H1 (cell line): ENCODE data around the gene SLC24A3. TPM values are rescaled to one million over a fixed set of nuclear protein-coding genes. Genes with fewer than 3 reads are reported as not detected.

ENCODE experiments used
- CTCF ChIA-PET: fragments of 300-600 bp; sonication (Branson Sonifier 250); formaldehyde crosslinking; loops from one replicate; lab custom pipeline; 2021; ENCODE audit not compliant: partially characterized antibody; lab: Charles Lee
- POLR2A ChIA-PET: fragments of 300-600 bp; sonication (Branson Sonifier 250); formaldehyde crosslinking; loops from one replicate; lab custom pipeline; 2021; ENCODE audit warnings: inconsistent platforms; ENCODE audit not compliant: partially characterized antibody; lab: Charles Lee
- DNase-seq, 2 experiments: peaks; one replicate each; pipeline versions ENCODE4 v3.0.0 to v3.0.0-alpha.2; 2010 to 2022; ENCODE audit warnings: low spot score in 2 of 2, low read depth in 1 of 2, mixed read lengths in 1 of 2
- FAIRE-seq: peaks from 2 replicates; lab custom pipeline; 2011; peaks lifted over from hg19 to GRCh38; lab: Jason Lieb, UNC
- H2AFZ ChIP-seq: 2 replicates; pipeline ENCODE4 v1.8.1; 2012; ENCODE audit warnings: low read length, inconsistent platforms
- H2AK5ac ChIP-seq: 2 replicates; pipeline ENCODE4 v1.6.1; 2013; ENCODE audit warnings: low read depth, low read length
- H2BK120ac ChIP-seq: replicated peaks from 2 replicates; pipeline ENCODE3; 2013; ENCODE audit warnings: low read depth, low read length, inconsistent platforms
- H2BK12ac ChIP-seq: 2 replicates; pipeline ENCODE4 v1.6.1; 2013; ENCODE audit warnings: low read depth, low read length
- H2BK15ac ChIP-seq: 2 replicates; pipeline ENCODE4 v1.6.1; 2013; ENCODE audit warnings: low read length
- H2BK20ac ChIP-seq: 2 replicates; pipeline ENCODE4 v1.6.1; 2013; ENCODE audit warnings: low read length
- H2BK5ac ChIP-seq: 2 replicates; pipeline ENCODE4 v1.6.1; 2013; ENCODE audit warnings: low read depth, low read length
- H3K14ac ChIP-seq: 2 replicates; pipeline ENCODE4 v1.6.1; 2013; ENCODE audit warnings: inconsistent platforms; ENCODE audit not compliant: insufficient read length
- H3K18ac ChIP-seq: 2 replicates; pipeline ENCODE4 v1.6.1; 2013; ENCODE audit warnings: low read length; ENCODE audit errors: extremely low read depth
- H3K23ac ChIP-seq: 2 replicates; pipeline ENCODE4 v1.6.1; 2013; ENCODE audit warnings: inconsistent platforms; ENCODE audit not compliant: insufficient read length
- H3K23me2 ChIP-seq: 2 replicates; pipeline ENCODE4 v1.6.1; 2013; ENCODE audit warnings: low read depth, low read length
- H3K27ac ChIP-seq: 2 replicates; pipeline ENCODE4 v1.6.1; 2011; ENCODE audit warnings: low read depth, low read length, inconsistent platforms
- H3K27me3 ChIP-seq, 4 experiments: replicated peaks in 1 of 4; 1 replicate in 1 of 4; 2 replicates in 3 of 4; pipeline versions ENCODE4 v1.6.1 to v1.8.1; 2011 to 2013; ENCODE audit warnings: low read length in 3 of 4, mild to moderate bottlenecking in 3 of 4, inconsistent platforms in 2 of 4, mixed read lengths in 2 of 4, moderate library complexity in 1 of 4; ENCODE audit not compliant: control insufficient read depth in 3 of 4, insufficient read depth in 3 of 4; ENCODE audit errors: extremely low read depth in 1 of 4
- H3K36me3 ChIP-seq, 4 experiments: 2 replicates each; pipeline versions ENCODE4 v1.6.1 to v1.8.1; 2011 to 2013; ENCODE audit warnings: mild to moderate bottlenecking in 4 of 4, low read length in 3 of 4, moderate library complexity in 2 of 4, control low read depth in 1 of 4, inconsistent platforms in 1 of 4; ENCODE audit not compliant: insufficient read depth in 4 of 4, control insufficient read depth in 2 of 4
- H3K4ac ChIP-seq: replicated peaks from 2 replicates; pipeline ENCODE3; 2013; ENCODE audit warnings: low read length, low read depth, mixed read lengths, inconsistent platforms; ENCODE audit not compliant: insufficient read length
- H3K4me1 ChIP-seq, 4 experiments: replicated peaks in 1 of 4; 1 replicate in 1 of 4; 2 replicates in 3 of 4; pipeline versions ENCODE4 v1.6.1 to v1.8.1; 2011 to 2013; ENCODE audit warnings: low read length in 3 of 4, inconsistent platforms in 2 of 4, mixed read lengths in 1 of 4; ENCODE audit not compliant: insufficient read depth in 4 of 4, control insufficient read depth in 3 of 4
- H3K4me2 ChIP-seq, 2 experiments: 2 replicates each; pipeline versions ENCODE4 v1.6.1 to v1.8.1; 2011 to 2013; ENCODE audit warnings: low read depth in 2 of 2, low read length in 2 of 2, control low read depth in 1 of 2, inconsistent platforms in 1 of 2, mild to moderate bottlenecking in 1 of 2; ENCODE audit not compliant: insufficient read depth in 1 of 2
- H3K4me3 ChIP-seq, 4 experiments: fragments of 200-600, 300-600 bp in 1 of 4; sonication (generic), shearing (Covaris generic), sonication (Bioruptor Twin) in 1 of 4; 2 replicates each; pipeline versions ENCODE4 v1.5.1 to v1.8.1; 2011 to 2016; ENCODE audit warnings: low read length in 4 of 4, low read depth in 3 of 4, control low read depth in 2 of 4, inconsistent platforms in 2 of 4, mild to moderate bottlenecking in 2 of 4, mixed read lengths in 1 of 4, moderate library complexity in 1 of 4; ENCODE audit not compliant: insufficient read depth in 2 of 4; ENCODE audit errors: extremely low read depth in 1 of 4
- H3K56ac ChIP-seq: replicated peaks from 2 replicates; pipeline ENCODE3; 2013; ENCODE audit warnings: low read depth, mild to moderate bottlenecking, mixed read lengths, low read length, inconsistent platforms; ENCODE audit not compliant: insufficient read length
- H3K79me1 ChIP-seq: 2 replicates; pipeline ENCODE4 v1.6.1; 2013; ENCODE audit warnings: low read depth, low read length, control low read depth
- H3K79me2 ChIP-seq, 2 experiments: 2 replicates each; pipeline versions ENCODE4 v1.6.1 to v1.8.1; 2012 to 2013; ENCODE audit warnings: low read length in 2 of 2, mild to moderate bottlenecking in 2 of 2, inconsistent platforms in 1 of 2; ENCODE audit not compliant: insufficient read depth in 2 of 2, control insufficient read depth in 1 of 2
- H3K9ac ChIP-seq, 4 experiments: replicated peaks in 1 of 4; 1 replicate in 1 of 4; 2 replicates in 3 of 4; pipeline versions ENCODE4 v1.6.1 to v1.8.1; 2011 to 2013; ENCODE audit warnings: low read depth in 3 of 4, low read length in 3 of 4, control low read depth in 2 of 4, mild to moderate bottlenecking in 2 of 4, moderate library complexity in 2 of 4, inconsistent platforms in 1 of 4; ENCODE audit errors: extremely low read depth in 1 of 4
- H3K9me3 ChIP-seq, 2 experiments: 2 replicates each; pipeline versions ENCODE4 v1.6.1 to v1.8.1; 2012 to 2013; ENCODE audit warnings: mild to moderate bottlenecking in 2 of 2, moderate library complexity in 2 of 2, control low read depth in 1 of 2, inconsistent platforms in 1 of 2, low read depth in 1 of 2, low read length in 1 of 2, mixed read lengths in 1 of 2; ENCODE audit not compliant: insufficient read depth in 2 of 2
- H4K20me1 ChIP-seq, 2 experiments: replicated peaks in 1 of 2; 2 replicates each; pipeline versions ENCODE3 to v1.8.1; 2011 to 2013; ENCODE audit warnings: inconsistent platforms in 2 of 2, low read length in 2 of 2, mild to moderate bottlenecking in 1 of 2; ENCODE audit not compliant: insufficient read depth in 2 of 2, control insufficient read depth in 1 of 2
- H4K5ac ChIP-seq: 2 replicates; pipeline ENCODE4 v1.6.1; 2013; ENCODE audit warnings: low read length, low read depth, mixed read lengths, inconsistent platforms; ENCODE audit not compliant: insufficient read length
- H4K8ac ChIP-seq: 2 replicates; pipeline ENCODE4 v1.8.0; 2013; ENCODE audit warnings: mild to moderate bottlenecking, moderate library complexity, low read length, inconsistent platforms; ENCODE audit not compliant: insufficient read depth; ENCODE audit errors: extremely low read depth
- H4K91ac ChIP-seq: replicated peaks from 2 replicates; pipeline ENCODE3; 2013; ENCODE audit warnings: low read length, mixed read lengths, inconsistent platforms; ENCODE audit not compliant: insufficient read length
- CBX8 ChIP-seq: fragments of 300-800, 300-1000 bp; sonication (generic); IDR thresholded peaks from 2 replicates; pipeline ENCODE4 v1.7.1; 2016; ENCODE audit warnings: low read depth, low read length, borderline replicate concordance
- CHD1 ChIP-seq: IDR thresholded peaks from 2 replicates; pipeline ENCODE4 v1.6.1; 2012; ENCODE audit warnings: low read depth, low read length, improper control_type of control experiment
- HDAC2 ChIP-seq, 2 experiments: fragments of 300-600 bp in 1 of 2; sonication (generic) in 1 of 2; IDR thresholded peaks; 2 replicates each; pipeline ENCODE4 v1.6.1; 2011 to 2012; ENCODE audit warnings: low read depth in 2 of 2, low read length in 2 of 2, mild to moderate bottlenecking in 2 of 2, moderate library complexity in 2 of 2, borderline replicate concordance in 1 of 2, inconsistent platforms in 1 of 2
- MAX ChIP-seq: IDR thresholded peaks from 2 replicates; pipeline ENCODE4 v1.6.1; 2012; ENCODE audit warnings: inconsistent platforms
- PHF8 ChIP-seq: fragments of 200-600 bp; sonication (generic); conservative IDR thresholded peaks from 2 replicates; pipeline ENCODE4 v1.7.1; 2012; ENCODE audit warnings: low read depth, mild to moderate bottlenecking, inconsistent platforms, low read length, moderate library complexity
- SIRT6 ChIP-seq: IDR thresholded peaks from one replicate; pipeline ENCODE4 v1.7.1; 2012; ENCODE audit warnings: low read length, inconsistent platforms
- TAF1 ChIP-seq: IDR thresholded peaks from 2 replicates; pipeline ENCODE4 v1.6.1; 2011; ENCODE audit warnings: mild to moderate bottlenecking, low read depth, low read length
- whole genome bisulfite sequencing, 2 experiments: shearing (Covaris generic) in 1 of 2; methylation state at CpG; one replicate each; pipeline versions ENCODE4 v1.1.6 to v1.1.7; 2013 to 2015; ENCODE audit warnings: low lambda C conversion rate in 2 of 2, mixed read lengths in 2 of 2, inconsistent platforms in 1 of 2, low coverage in 1 of 2, missing lambda C conversion rate in 1 of 2; ENCODE audit not compliant: insufficient replicate concordance in 2 of 2, insufficient coverage in 1 of 2, insufficient read length in 1 of 2; ENCODE audit errors: extremely low coverage in 1 of 2, missing lambda C conversion rate in 1 of 2; 5-methylcytosine and 5-hydroxymethylcytosine counted together
- polyA plus RNA-seq, 7 experiments: library from polyadenylated mRNA; depleted of rRNA in 3 of 7; stranded (reverse) in 5 of 7; unstranded in 2 of 7; fragments of >200 nt in 5 of 7; fragments of 200-250 nt in 2 of 7; gene quantifications; 1 replicate in 5 of 7; 2 replicates in 1 of 7; 4 replicates in 1 of 7; pipeline versions ENCODE4 v1.2.1 to v1.2.3, GENCODE V29; 2011 to 2013; ENCODE audit warnings: missing spikeins in 2 of 7, mixed read lengths in 2 of 7
- total RNA-seq: library from RNA; stranded (reverse); fragmentation: NEBNext Ultra II Directional; extraction: Animal tissue kit (Norgen Biotek cat#: 25700); gene quantifications from 2 replicates; pipeline ENCODE4 v1.2.1, GENCODE V29; 2021

SLC24A3 gene
- total and polyA plus RNA-seq, 2 of the 8 experiments (the other 6 are each of a cell fraction or from before 2014, with no cell fraction given), result 4.5 to 6.3 TPM

GRCh38 chr20:19565736-19566135 is 353.3 kb downstream of the SLC24A3 start:
- H3K79me1 ChIP-seq, result no peaks in the 10 kb centered on the region
- H3K9me3 ChIP-seq, result no peaks in the 10 kb centered on the region
- H3K4me1 ChIP-seq, result peaks cover 0 to 2% (median 0%) of the 10 kb centered on the region in 4 experiments; a peak in 1 of 7 replicates
- no peak overlapping the region for H3K4me2 ChIP-seq
- H2BK12ac ChIP-seq, result no peak overlapping the region
- no peak overlapping the region for H2BK5ac ChIP-seq
- H3K4me3 ChIP-seq, result no peak overlapping the region
- CTCF ChIA-PET, result interaction anchor here (1.0 kb wide), 1 partner anchor 97 kb away, joined by 4 read pairs; no protein-coding TSS in a partner anchor
- no peak overlapping the region for H2AFZ ChIP-seq
- no peak overlapping the region for H3K18ac ChIP-seq
- H3K27ac ChIP-seq, result no peak overlapping the region
- no peak overlapping the region for H3K23ac ChIP-seq
- DNase-seq, result no peak
- H4K91ac ChIP-seq, result no peak overlapping the region
- H3K56ac ChIP-seq, result no peak overlapping the region
- no peak overlapping the region for H2BK120ac ChIP-seq
- no peak overlapping the region for H4K8ac ChIP-seq
- H4K5ac ChIP-seq, result no peak overlapping the region
- no peak overlapping the region for H3K9ac ChIP-seq
- no peaks in the 10 kb centered on the region for H3K27me3 ChIP-seq
- H4K20me1 ChIP-seq, result no peaks in the 10 kb centered on the region
- no peaks in the 10 kb centered on the region for H3K79me2 ChIP-seq
- FAIRE-seq, result no peak
- H3K4ac ChIP-seq, result no peak overlapping the region
- POLR2A ChIA-PET, result no interaction called here
- no peak overlapping the region for H2BK15ac ChIP-seq
- H3K23me2 ChIP-seq, result no peaks in the 10 kb centered on the region
- no peak overlapping the region for H2BK20ac ChIP-seq
- 84% methylated on average over 2 of the region's 2 CpGs; no CpG with 5 or more reads in 1 of the 2 experiments for WGBS, 2 experiments
- no peaks in the 10 kb centered on the region for H3K36me3 ChIP-seq
- H3K14ac ChIP-seq, result no peak overlapping the region
- no peak overlapping the region for H2AK5ac ChIP-seq
- TF ChIP-seq HDAC2 (IDR thresholded peaks at IDR 0.05; ENCODE audit: borderline replicate concordance in 1 of 2, low read depth in 2 of 2, low read length in 2 of 2) (no peak), SIRT6 (no peak), CBX8 (no peak), PHF8 (no peak), MAX (no peak), TAF1 (no peak), CHD1 (no peak)
